GM08714 (cell line): ENCODE data around the gene ZCCHC17.

Source experiments
- H3K4me3 ChIP-seq: fragments of 200-500 bp; sonication (Bioruptor generic); 2 replicates; pipeline ENCODE4 v1.5.1; 2014; ENCODE audit warnings: mild to moderate bottlenecking, low read length, inconsistent platforms
- ZNF274 ChIP-seq: IDR thresholded peaks from 2 replicates; pipeline ENCODE4 v1.6.1; 2012; ENCODE audit warnings: mild to moderate bottlenecking, low read depth, low read length

ZCCHC17 gene

GRCh38 chr1:31295874-31296485 lies 852 bp upstream of the ZCCHC17 start:
- no peak for TF ChIP-seq ZNF274
- H3K4me3 ChIP-seq, result peak overlapping the region; percentile 97

DNA sequence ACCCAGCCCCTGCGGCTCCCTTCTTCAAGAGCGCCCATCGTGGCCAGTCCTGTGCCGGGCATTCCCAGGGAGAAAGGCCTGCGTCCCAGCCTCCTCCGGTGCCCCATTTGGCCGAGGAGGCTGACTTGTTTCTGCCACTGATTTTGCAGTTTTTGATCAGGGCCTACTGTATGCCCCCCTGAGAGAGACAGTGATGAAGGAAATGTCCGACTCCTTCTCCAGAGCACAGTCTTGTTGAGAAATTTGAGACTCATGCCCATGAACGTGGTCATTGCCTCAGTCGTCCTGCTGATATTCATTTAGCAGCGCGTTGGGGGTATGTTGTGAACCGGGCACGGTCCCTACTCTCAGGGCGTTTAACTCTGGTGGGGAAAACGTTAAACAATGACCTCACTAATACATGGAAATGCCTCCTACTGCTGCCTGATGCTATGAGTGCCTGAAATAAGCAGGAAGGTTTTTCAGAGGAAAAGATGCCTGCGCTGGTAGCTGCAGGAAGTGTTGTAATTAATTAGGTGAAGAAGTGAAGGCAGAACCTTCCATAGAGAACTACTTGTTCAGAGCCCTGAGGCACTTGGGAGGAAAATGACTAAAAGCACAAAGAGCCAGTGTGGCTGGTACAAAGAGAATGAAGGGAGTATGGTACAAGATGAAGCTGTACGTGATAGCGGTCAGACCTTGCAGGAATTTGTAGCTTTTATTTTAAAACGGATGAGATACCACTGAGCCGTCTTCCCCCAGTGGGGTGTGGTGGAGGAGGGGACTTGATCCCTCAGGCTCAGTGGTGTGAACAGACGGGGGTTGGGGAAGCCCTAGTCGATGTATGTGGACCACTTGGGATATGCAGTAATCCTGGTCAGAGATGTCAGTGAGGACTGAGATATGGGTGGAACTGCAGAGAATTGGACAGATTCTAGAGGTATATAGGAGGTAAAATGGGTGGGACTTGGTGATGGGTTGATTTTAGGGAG lies 730 bp downstream of the ZCCHC17 start:
- TF ChIP-seq ZNF274, result no peak

DNA sequence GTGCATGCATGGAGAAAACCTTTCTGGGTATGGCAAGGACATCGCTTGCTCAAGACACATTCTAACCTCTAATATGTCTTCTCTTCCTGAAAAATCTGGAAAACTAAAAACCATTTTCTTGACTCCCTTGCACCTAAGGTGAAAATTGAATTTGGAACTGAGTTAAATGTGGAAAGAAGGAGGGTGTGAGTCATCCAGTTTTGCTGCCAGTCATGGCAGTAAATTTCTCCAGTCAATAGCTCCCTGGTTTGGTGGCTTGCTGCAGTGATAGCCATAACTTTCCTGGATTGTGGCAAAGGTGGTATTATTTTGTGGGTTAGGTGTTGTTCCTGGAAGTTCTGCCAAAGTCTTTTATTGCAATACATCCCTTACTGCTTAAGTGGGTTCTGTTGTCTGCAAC lies 2.5 kb downstream of the ZCCHC17 start:
- H3K4me3 ChIP-seq, result no peak overlapping the region
- no peak for TF ChIP-seq ZNF274

More for the DNA sequence above, 730 bp downstream of the ZCCHC17 start:
- peak overlapping the region; percentile 73 for H3K4me3 ChIP-seq

- TF ChIP-seq ZNF274, result no peak
- no peak overlapping the region for H3K4me3 ChIP-seq
Measured at GRCh38 chr1:31300193-31300592, 3.4 kb downstream of the ZCCHC17 start.

GRCh38 chr1:31302709-31303441 lies 6.0 kb downstream of the ZCCHC17 start:
- no peak overlapping the region for H3K4me3 ChIP-seq
- TF ChIP-seq ZNF274, result no peak

- H3K4me3 ChIP-seq, result no peak overlapping the region
Measured at GRCh38 chr1:31306278-31306677, 9.4 kb downstream of the ZCCHC17 start.

GRCh38 chr1:31308036-31308435 lies 11.2 kb downstream of the ZCCHC17 start:
- no peak for TF ChIP-seq ZNF274
- H3K4me3 ChIP-seq, result no peak overlapping the region

More at GRCh38 chr1:31306278-31306677, 9.4 kb downstream of the ZCCHC17 start:
- TF ChIP-seq ZNF274, result no peak

DNA sequence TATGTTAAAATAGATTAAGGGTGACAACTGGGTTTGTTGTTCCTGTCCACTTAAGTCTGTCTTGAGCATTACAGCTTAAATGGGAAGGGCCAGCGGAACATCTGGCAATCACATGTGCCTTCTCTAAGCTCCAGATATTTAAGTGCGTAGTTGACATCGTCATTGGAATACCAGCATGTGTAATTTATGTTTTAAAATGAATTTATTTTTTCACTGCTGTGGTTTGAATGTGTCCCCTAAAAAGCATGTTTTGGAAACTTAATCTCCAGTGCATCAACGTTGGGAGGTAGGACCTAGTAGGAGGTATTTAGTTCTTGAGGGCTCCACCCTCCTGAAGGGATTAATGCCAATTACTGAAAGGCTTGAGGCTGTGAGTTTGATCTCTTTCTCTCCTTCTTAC lies 13.4 kb downstream of the ZCCHC17 start:
- H3K4me3 ChIP-seq, result no peak overlapping the region
- TF ChIP-seq ZNF274, result no peak

- H3K4me3 ChIP-seq, result no peak overlapping the region
- no peak for TF ChIP-seq ZNF274
Measured at GRCh38 chr1:31315902-31316301, 19.1 kb downstream of the ZCCHC17 start.

GRCh38 chr1:31318146-31318545 lies 21.3 kb downstream of the ZCCHC17 start:
- no peak overlapping the region for H3K4me3 ChIP-seq
- no peak for TF ChIP-seq ZNF274

GRCh38 chr1:31324093-31324492 lies 27.3 kb downstream of the ZCCHC17 start:
- H3K4me3 ChIP-seq, result no peak overlapping the region
- no peak for TF ChIP-seq ZNF274

- TF ChIP-seq ZNF274, result no peak
- H3K4me3 ChIP-seq, result no peak overlapping the region
Measured at GRCh38 chr1:31324992-31325391, 28.2 kb downstream of the ZCCHC17 start.

DNA sequence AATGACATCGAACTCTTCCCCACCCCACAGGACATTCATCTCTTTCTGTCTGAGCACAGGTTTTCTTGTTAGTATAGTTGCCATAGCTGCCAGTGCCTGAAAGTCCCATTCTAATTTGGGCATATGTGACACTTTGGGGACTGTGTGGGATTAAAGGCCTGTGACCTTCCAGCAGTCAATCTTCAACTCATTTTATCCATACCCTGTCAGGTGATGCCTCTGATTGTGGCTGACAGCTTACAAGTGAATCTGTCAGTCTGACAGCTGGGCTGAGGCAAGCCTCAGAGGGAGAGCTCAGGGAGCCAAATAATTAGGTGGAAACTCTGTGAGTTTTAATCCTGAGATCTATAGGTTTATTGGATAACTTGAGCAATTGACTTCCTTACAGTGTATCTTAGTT lies 29.6 kb downstream of the ZCCHC17 start:
- no peak for TF ChIP-seq ZNF274
- no peak overlapping the region for H3K4me3 ChIP-seq

GRCh38 chr1:31327381-31327780 lies 30.5 kb downstream of the ZCCHC17 start:
- no peak for TF ChIP-seq ZNF274

DNA sequence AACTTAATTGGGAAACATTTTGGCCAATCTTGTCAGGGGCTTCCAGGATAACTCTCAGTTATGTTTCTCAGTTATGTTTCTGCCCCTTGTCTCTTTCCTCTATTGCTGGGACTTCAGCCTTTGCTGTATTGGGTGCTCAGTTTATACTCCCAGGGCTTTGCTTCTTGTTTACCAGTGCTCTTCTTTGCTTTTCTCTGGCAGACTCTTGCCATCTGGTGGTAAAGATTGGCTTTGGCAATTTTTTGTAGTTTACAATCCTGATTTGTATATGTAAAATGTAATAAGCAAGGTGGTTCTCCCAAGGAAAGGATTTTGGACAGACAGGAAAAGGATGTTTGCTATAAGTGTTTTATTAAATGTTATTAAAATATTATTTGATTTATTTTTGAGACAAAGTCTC lies 38.2 kb downstream of the ZCCHC17 start:
- H3K4me3 ChIP-seq, result no peak overlapping the region
- no peak for TF ChIP-seq ZNF274

More at GRCh38 chr1:31327381-31327780, 30.5 kb downstream of the ZCCHC17 start:
- H3K4me3 ChIP-seq, result no peak overlapping the region
